ENCODE data around the gene METRN.

Gene METRN

DNA sequence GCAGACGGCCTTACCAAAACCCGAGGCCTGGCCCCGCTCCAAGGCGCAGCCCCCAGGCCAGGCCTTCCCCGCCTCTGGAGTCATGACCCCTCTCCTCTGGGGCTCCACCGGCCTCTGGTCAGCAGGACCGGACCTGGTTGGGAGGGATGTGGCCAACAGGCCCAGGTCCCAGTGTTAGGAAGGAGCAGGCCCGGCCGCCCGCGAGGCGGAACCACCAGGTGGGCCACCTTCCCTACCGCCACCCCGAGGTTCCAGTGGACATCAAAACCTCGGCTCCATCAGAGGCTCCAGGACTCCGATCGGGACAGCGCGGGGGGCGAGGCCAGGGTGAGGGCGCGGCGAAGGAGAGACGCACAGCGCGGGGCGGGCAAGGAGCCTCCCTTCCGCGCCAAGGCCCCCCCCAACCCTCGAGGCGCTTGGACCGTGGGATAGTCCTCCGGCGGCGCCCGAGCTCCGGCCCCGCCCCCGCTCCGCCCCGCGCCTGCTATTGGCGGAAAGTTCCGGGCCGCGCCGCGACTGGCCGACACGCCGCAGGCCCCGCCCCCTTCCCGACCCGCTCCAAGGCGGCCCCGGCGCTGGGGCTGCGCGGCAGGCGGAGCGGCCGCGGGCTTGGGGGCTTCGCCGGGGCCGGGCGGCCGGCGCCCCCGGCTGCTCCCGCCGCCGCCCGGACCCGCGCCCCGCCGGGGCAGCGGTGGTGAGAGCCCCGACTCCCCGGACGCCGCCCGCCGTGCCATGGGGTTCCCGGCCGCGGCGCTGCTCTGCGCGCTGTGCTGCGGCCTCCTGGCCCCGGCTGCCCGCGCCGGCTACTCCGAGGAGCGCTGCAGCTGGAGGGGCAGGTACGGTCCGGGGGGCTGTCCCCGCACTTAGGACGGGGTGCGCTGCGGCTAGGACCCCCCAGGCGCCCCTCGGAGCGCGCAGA, at the start of gene METRN:
Gene METRN, plus strand, starts transcription at position 561 of the 919 bp plus-strand sequence. Its CDS starts 172 bp downstream, at position 733.
- DNase-seq = peak; percentile 94

DNA sequence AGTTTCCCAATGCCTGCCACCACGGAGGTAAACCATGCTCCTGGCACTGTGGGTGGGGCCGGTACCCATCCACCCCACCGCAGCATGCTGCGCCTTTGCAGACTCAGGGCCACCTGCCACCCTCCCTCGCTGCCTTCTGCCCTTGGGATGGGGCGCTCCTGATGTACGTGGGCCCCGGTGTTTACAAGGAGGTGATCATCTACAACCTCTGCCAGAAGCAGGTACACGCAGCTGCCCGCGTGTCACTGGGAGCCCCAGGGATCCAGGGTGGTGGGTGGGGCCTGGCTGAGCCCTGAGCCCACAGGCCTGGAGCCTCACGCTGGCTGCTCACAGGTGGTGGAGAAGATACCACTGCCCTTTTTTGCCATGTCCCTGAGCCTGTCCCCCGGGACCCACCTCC, 48.3 kb upstream of the METRN start:
- DNase-seq = no peak

DNA sequence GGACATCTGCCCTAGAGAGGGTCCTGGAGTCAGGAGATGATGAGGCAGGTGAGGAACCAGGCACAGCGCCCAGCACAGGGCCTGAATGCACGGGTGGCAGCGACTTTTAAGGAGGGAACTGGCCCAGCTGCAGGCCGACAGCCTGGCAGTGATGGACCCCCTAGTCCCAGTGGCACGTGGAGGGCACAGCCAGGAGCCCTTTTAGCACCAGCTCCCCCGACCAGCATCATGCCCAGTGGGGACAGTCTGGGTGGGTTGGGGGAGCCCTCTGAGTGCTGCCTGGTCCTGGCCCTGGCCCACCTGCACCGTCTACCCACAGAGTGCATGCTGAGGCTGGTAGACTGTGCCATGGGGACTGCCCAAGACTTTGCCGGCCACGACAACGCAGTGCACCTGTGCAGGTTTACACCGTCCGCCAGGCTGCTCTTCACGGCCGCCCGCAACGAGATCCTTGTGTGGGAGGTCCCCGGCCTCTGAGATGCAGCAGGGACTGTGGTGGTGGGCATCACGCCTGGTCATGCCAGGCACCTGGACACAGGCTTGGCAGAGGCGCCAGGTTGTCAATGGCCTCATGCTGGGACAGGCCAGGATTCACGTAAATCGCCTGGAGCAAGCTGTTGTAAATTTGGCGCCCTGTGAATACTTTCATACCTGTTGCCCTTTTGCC, 47.7 kb upstream of the METRN start:
- DNase-seq = no peak

DNA sequence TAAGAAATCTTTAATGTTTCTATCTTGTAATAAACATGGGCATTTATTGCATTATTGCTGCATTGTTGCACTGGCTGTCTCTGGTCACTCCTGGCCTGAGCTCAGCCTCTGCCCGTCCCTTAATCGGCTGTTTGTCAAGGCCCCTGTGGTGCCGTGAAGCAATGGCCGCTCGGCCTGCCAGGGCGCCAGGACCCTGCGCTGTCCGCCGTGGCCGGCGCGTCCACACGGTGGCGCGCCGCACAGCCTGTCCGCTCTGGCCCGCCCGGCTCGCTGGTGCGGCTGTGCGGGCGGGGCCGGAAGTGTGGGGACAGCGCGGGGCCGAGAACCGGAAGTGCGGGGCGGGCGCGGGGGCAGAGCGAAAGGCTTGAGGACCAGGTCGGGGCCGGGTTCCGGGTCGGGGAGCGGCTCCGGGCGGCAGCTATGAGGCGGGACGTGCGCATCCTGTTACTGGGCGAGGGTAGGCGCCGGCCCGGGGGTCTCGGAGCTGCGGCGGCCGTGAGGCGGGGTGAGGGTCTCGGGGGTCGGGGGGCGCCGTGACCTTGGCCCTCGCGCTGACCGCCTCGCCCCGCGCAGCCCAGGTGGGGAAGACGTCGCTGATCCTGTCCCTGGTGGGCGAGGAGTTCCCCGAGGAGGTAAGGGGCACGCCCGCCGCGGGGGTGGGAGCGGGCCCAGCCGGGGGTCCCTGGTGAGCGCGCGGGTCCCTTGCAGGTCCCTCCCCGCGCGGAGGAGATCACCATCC, 47.0 kb upstream of the METRN start, which contains the start of gene RHOT2:
Gene RHOT2, plus strand, starts transcription at position 353 of the 739 bp plus-strand sequence. Its CDS starts 68 bp downstream, at position 421.
- peak; percentile 96 for DNase-seq

DNA sequence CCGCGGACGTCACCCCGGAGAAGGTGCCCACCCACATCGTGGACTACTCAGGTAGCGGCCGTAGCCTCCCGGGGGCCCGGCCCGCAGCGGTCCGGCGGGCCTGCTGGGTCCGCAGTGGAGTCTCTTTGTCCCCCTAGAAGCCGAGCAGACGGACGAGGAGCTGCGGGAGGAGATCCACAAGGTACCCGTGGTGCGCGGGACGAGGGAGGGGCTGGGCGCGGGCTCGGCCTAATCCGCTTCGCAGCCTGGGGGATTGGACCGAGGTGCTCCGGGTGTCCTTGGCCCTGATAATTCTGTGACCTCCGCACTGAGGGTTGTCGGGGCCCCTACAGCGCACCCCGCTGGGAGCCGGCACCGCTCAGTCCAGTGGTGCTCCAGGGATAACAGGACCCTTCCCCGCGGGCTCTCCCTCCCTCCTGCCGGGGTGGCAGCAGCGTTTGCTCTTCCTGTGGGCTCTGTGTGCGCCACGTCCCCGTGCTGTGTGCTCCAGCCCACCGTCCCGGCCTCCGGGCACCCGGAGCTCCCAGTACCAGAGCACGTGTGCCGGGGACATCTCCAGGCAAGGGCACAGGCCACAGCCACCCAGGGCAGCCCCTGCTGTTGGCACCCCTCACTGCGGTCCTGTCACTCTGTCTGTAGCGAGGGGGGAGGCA, 46.3 kb upstream of the METRN start:
- DNase-seq = no peak

DNA sequence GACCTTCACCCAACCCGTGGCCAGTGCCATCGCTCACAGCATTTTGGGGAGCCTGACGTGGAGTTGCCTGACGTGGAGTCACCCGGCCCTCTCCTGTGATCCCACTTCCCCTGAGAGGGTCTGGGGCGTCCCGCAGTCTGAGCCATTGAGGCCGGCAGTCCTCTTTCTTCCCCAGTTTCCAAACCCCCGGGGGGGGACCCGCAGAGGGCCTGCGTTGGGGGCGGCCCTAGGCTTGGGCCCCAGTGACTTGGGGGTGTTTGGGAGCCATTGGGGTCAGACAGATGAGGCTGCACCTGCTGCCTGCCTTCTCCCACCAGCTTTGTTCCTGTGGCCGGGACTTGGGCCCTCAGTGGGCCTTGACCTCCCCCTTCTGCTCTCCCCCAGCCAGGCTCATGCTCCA, 45.3 kb upstream of the METRN start:
- no peak for DNase-seq

DNA sequence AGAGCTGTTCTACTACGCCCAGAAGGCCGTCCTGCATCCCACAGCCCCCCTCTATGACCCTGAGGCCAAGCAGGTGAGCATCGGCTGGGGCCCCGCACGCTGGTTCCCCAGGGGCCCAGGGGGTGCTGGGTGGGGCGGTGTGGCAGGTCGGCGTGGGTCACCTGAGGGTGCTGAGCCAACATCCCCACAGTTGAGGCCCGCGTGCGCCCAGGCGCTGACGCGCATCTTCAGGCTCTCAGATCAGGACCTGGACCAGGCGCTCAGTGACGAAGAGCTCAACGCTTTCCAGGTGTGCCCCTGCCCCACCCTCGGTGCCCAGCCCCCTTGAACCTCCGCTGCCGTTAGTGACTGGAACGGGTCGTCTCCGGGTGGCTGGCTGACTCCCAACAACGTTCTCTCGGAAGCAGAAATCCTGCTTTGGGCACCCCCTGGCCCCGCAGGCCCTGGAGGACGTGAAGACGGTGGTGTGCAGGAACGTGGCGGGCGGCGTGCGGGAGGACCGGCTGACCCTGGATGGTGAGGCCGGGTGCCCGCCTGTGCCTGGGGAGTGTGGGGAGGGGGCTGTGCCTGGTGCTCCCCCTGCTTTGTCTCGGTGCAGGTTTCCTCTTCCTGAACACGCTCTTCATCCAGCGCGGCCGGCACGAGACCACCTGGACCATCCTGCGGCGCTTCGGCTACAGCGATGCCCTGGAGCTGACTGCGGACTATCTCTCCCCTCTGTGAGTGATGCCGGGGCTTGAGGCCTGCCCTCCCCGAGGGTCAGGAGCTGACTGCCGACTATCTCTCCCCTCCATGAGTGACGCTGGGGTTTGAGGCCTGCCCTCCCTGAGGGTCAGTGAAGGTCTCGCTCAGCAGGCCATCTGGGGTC, 44.2 kb upstream of the METRN start:
- DNase-seq = no peak

DNA sequence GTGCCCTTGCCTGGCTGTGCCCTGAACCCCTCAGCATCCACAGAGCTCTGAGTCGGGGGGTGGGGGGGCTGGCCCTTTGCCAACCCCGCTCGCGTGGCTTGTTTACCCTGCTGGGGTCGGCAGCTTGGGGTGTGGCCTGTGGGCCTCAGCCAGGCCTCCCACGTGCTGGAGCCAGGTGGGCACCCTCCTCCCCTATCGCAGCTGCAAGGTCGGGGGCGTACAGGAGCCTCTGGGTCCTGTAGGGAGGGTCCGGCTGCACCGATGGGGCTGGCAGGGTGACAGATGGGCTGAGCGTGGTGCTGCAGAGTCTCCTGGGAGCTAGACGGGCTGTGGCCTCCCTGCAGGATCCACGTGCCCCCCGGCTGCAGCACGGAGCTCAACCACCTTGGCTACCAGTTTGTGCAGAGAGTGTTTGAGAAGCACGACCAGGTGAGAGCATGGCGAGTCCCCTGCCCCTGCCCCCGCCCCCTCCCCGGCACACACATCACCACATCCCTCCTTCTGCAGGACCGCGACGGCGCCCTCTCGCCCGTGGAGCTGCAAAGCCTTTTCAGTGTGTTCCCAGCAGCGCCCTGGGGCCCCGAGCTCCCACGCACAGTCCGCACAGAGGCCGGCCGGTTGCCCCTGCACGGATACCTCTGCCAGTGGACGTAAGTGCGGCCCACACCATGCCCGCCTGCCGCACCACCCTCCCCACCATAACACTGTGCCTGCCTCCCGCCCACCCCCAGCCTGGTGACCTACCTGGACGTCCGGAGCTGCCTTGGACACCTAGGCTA, 43.4 kb upstream of the METRN start:
- DNase-seq = no peak

DNA sequence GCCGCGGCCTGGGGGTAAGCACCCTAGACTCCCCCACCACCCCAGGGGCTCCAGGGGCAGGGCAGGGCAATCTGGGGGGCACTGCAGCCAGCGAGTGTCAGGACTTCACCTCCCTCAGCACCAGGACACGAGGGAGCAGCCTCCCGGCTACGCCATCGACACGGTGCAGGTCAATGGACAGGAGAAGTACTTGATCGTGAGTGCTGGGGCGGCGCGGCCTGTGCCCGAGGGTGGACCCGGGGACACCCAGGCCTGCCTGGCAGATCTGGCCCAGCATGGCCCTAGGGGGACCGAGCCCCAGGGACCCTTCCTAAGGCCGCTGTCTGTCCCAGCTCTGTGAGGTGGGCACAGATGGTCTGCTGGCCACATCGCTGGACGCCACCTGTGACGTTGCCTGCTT, 42.5 kb upstream of the METRN start:
- no peak for DNase-seq

DNA sequence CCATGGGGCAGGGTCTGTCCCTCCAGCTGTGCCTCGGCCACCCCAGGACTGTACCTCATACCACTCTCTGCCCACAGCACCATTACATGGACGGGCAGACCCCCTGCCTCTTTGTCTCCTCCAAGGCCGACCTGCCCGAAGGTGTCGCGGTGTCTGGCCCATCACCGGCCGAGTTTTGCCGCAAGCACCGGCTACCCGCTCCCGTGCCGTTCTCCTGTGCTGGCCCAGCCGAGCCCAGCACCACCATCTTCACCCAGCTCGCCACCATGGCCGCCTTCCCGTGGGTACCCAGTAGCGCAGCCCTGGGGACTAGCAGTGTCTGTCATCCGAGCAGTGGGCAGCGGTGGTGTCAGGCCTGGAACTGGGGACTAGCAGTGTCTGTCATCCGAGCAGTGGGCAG, 42.1 kb upstream of the METRN start:
- DNase-seq = no peak

DNA sequence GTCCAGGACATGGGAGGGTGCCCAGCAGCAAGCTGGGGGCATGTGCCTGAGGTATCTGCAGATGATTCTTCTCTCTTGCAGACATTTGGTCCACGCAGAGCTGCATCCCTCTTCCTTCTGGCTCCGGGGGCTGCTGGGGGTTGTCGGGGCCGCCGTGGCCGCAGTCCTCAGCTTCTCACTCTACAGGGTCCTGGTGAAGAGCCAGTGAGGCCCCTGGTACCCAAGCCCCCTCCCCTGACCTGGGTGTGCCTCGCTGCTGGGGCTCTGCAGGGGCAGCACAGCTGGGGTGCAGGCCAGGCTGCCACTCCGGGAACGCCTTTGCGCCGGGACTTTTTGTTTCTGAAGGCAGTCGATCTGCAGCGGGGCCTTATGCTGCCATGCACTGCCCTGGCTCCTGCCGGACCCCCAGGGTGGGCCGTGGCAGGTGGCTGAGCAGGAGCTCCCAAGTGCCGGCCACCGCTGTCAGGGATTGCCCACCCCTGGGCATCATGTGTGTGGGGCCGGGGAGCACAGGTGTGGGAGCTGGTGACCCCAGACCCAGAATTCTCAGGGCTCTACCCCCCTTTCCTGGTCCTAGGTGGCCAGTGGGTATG, 41.4 kb upstream of the METRN start:
- DNase-seq = no peak

DNA sequence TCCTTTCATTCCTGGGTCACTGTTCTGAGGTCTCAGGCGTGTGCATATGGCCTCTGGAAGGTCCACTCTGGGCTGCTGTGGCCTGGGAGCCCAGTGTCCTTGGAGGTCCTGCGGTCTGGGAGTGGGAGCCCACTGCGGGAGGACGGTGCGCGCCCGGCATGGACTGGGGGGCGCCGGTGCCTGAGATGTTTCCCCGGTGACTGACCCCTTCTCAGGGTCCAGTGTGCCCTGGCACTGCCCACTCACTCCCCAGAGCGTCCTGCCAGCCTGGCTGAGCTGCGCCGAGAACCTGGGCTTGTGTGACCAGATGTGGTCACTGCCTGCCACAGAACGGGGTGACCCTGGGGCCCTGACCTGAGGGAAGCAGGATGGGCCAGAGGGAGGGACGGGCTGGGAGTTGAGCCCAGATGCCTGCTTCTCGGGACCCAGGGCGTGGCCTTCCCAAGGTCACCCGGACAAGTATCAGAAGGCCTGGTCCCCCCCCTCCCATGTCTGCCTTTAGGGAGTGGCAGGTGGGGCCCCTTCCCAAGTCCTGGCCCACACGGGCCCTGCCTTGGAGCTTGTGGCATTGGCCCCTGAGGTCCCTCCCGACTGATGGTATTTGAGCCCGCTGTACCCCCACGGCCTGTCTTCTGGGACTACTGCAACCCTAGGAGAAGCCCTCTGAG, 40.6 kb upstream of the METRN start:
- DNase-seq = no peak

DNA sequence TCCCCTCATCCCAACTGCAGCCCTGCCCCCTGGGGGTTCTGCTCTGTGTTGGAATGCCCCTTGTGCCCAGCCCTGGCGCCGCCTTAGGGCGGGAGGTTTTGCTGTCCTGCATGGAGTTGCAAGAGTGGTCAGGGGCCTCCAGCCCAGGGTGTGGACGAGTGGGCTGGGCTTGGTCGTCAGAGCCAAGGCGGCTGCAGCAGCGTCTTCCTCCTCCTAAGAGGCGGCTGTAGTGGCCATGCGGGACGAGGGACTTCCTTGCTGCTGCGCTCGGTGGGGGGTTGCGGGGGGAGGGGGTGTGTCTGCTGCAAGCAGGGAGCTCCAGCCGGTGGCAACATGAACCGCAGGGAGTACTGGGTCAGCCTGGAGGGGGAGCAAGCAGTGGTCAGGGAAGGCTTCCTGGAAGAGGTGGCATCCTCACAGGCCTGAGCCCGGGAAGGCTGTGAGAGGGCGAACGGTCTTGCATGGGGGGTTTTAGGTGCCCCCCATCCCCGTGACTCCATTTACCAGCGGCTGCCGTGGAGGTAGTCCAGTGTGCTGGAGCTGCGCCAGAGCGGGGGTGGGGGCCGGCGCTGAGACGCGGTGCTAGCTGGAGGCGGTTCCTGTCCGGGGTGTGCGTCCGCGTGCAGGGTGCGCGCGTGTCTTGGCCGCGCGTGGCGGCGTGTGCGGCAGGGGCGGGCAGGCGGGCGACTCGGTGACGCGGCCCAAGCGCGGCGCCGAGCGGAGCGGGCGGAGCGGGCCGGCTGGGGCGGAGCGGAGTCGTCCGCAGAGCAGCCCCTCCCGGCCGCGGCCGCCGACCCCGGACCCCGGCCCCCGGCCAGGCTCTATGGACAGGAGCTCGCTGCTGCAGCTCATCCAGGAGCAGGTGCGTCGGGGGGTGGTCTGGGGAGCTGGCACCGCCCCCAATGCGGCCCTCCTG, 39.7 kb upstream of the METRN start, which contains the start of gene RHBDL1:
Gene RHBDL1, plus strand, starts transcription at position 704 of the 916 bp plus-strand sequence. Its CDS starts 120 bp downstream, at position 824.
- DNase-seq = no peak

DNA sequence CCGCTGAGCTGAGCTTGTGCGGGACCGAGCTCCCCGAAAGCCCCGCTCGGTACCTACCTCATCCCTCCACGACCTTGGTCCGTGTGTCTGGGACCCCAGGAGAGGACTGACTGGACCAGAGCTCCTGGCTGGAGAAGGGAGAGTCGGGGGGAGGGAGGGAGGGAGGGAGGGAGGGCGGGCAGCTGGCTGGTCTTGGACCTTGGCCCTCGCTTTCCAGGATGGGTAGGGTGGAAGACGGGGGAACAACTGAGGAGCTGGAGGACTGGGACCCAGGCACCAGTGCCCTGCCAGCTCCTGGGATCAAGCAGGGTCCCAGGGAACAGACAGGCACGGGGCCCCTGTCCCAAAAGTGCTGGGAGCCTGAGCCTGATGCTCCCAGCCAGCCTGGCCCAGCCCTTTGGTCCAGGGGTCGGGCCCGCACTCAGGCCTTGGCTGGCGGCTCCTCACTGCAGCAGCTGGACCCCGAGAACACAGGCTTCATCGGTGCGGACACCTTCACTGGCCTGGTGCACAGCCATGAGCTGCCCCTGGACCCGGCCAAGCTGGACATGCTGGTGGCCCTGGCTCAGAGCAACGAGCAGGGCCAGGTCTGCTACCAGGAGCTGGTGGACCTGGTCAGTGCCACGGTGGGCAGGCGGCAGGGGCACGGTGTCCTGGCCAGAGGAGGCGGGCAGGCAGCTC, 38.9 kb upstream of the METRN start:
- no peak for DNase-seq

DNA sequence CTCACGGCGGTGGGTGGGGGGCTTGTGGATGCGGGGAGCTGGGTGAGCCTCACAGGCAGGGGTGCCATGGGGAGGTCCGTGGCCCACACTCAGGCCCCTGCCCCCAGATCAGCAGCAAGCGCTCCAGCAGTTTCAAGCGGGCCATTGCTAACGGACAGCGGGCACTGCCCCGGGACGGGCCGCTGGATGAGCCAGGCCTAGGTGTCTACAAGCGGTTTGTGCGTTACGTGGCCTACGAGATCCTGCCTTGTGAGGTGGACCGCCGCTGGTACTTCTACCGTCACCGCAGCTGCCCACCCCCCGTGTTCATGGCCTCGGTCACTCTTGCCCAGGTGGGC, 38.4 kb upstream of the METRN start:
- DNase-seq = no peak

DNA sequence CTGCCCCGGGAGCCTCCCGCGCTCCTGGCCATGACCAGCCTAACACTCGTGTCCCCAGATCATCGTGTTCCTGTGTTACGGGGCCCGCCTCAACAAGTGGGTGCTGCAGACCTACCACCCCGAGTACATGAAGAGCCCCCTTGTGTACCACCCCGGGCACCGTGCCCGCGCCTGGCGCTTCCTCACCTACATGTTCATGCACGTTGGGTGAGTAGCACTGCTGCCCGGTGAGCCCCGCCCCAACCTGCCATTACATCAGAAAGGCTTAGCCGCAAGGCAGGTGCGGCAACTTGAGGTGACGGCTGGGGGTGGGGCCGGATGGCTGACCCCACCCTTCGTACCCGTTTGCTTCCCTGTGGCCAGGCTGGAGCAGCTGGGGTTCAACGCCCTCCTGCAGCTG, 38.0 kb upstream of the METRN start:
- no peak for DNase-seq

DNA sequence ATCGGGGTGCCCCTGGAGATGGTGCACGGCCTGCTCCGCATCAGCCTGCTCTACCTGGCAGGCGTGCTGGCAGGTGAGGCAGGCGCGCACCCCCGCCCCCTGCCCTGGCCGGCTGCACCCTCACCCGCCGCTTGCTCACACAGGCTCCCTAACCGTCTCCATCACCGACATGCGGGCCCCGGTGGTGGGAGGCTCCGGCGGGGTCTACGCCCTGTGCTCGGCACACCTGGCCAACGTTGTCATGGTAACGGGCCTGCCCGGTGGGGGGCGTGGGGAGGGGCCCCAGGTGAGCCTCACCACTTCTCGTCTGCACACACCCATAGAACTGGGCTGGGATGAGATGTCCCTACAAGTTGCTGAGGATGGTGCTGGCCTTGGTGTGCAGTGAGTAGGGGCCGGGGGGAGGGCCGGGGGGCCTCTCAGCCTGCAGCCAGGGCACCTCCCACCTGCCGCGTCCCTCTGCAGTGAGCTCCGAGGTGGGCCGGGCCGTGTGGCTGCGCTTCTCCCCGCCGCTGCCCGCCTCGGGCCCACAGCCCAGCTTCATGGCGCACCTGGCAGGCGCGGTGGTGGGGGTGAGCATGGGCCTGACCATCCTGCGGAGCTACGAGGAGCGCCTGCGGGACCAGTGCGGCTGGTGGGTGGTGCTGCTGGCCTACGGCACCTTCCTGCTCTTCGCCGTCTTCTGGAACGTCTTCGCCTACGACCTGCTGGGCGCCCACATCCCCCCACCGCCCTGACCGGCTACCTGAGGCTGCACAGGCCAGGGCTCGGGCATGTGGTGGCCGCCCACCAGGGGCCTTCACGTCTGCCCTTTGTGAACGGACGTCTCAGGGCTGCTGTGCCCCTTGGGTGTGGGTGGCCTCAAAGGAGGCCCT, 37.4 kb upstream of the METRN start:
- peak; percentile 26 for DNase-seq

Measured in femur (tissue), 1 donor.